Activated naive CD4-positive, alpha-beta T cell treated with anti-CD3 and anti-CD28 coated beads for 36 hours (primary cell): ENCODE measurements around the gene JAK1. TPM values are rescaled to one million over a fixed set of nuclear protein-coding genes. Genes with fewer than 3 reads are reported as not detected.
"Not testable (repeated sequence)": the region's sequence is repeated elsewhere in the genome, so short reads cannot be mapped to it uniquely, and the experiment has no call there.

Experiments used
- CTCF ChIA-PET: fragments of 350-600 bp; sonication (Branson Sonifier 250); formaldehyde crosslinking; loops from one replicate; lab custom pipeline; 2021; ENCODE audit warnings: antibody characterized with exemption; lab: Charles Lee
- DNase-seq: peaks from one replicate; pipeline ENCODE4 v3.0.0-alpha.2; 2020
- H3K27ac Mint-ChIP-seq: one replicate; pipeline ENCODE4 v1.8.0; 2021; ENCODE audit warnings: mild to moderate bottlenecking, mixed read lengths
- H3K27me3 Mint-ChIP-seq: one replicate; pipeline ENCODE4 v1.8.0; 2021; ENCODE audit warnings: low read depth, mixed read lengths
- H3K36me3 Mint-ChIP-seq: one replicate; pipeline ENCODE4 v1.8.0; 2021; ENCODE audit warnings: low read depth, mixed read lengths
- H3K4me1 Mint-ChIP-seq: one replicate; pipeline ENCODE4 v1.8.0; 2021; ENCODE audit warnings: low read depth, mixed read lengths
- H3K4me3 Mint-ChIP-seq: one replicate; pipeline ENCODE4 v1.8.0; 2021; ENCODE audit warnings: mild to moderate bottlenecking, moderate library complexity, mixed read lengths
- H3K9me3 Mint-ChIP-seq: one replicate; pipeline ENCODE4 v1.8.0; 2021; ENCODE audit warnings: mixed read lengths
- intact Hi-C: fragments of 100-400 bp; cut with micrococcal nuclease; formaldehyde crosslinking; loops from one replicate; pipeline ENCODE4 v1.15.1; 2023
- total RNA-seq, 2 experiments: library from RNA; stranded (reverse); gene quantifications; one replicate each; pipeline ENCODE4 v1.2.3, GENCODE V29; 2021

The JAK1 gene
- total RNA-seq, 2 experiments from 2014 or later, result 139 to 140 TPM

DNA sequence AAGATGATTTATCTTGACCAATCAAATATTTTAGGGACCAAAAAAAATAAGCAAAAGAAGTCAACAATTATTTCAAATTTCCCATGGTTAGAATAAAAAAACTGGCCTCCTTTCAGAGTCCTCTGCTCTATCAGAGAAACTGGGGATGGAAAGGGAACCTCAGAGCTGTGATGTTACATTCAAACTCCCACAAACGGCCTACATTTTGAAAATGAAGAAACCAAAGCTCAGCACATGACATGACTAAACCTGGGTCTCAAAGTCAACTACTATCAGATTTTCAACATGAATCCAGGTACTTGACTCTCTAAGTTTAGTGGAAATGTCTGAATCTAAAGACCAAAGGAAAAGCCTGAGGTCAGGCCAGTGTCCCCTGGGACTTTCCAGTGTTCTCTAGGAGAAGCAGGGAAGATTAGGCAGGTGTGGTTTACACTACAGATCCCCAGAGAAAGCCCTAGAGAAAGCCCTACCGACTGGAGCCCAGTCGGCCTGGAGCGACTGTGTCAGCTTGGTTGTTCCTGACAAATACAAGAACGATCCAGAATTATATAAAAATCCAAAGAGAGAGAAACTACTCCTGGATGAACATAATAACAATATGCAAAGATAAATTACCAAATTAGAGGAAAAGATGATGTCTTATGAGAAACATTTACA, 24.8 kb downstream of the JAK1 start:
- Mint-ChIP-seq H3K27ac (peak overlapping the region; percentile 68), H3K36me3 (peaks cover 2% of the 10 kb centered on the region), H3K4me1 (peaks cover 67% of the 10 kb centered on the region), H3K4me3 (no peak overlapping the region), H3K9me3 (no peaks in the 10 kb centered on the region), H3K27me3 (no peaks in the 10 kb centered on the region)
- CTCF ChIA-PET, result no interaction called here
- intact Hi-C loops, result loop anchor here (1.0 kb wide), 1 partner anchor 8 kb away; no protein-coding TSS in a partner anchor
- no peak for DNase-seq

DNA sequence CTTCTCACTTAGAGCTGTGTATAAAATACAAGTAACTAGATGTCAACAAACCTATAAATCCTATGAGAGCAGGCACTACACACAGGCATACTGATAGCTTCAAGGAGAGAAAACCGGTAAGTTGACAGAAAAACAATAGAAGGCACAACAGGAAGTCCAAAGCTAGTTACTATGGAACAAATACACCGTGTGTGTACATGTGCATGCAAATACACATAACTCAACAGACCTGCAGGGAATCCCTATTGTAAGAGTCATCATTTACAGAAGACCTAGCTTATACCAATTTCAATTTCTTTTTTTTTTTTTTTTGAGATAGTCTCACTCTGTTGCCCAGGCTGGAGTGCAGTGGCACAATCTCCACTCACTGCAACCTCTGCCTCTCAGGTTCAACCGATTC, 26.3 kb downstream of the JAK1 start:
- intact Hi-C loops, result loop anchor here (1.0 kb wide), 2 partner anchors 9 to 18 kb away; no protein-coding TSS in a partner anchor
- Mint-ChIP-seq H3K36me3 (peaks cover 2% of the 10 kb centered on the region), H3K4me3 (no peak overlapping the region), H3K27ac (no peak overlapping the region), H3K27me3 (no peaks in the 10 kb centered on the region), H3K9me3 (no peaks in the 10 kb centered on the region), H3K4me1 (peaks cover 75% of the 10 kb centered on the region)
- no peak for DNase-seq
- CTCF ChIA-PET, result interaction anchor here (1.3 to 1.4 kb wide), 2 partner anchors 18 to 27 kb away, joined by 3 read pairs; partner anchors contain the start of gene JAK1

DNA sequence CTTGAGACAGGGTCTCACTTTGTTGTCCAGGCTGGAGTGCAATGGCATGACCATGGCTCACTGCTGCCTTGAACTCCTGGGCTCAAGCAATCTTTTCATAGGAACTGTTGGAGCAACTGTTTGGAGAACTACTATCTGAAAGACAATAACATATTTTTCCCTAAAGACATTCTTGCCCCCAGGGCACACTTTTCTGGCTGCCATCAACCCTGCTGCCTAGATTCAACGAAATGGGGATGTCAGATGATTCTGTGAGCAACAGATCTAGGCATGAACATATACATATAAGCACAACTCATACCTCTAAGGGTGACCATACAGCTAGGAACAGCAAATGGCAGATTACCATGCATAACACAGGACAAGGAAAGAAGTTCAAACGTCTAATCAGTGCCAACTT, 27.4 kb downstream of the JAK1 start:
- H3K27ac Mint-ChIP-seq, result no peak overlapping the region
- H3K9me3 Mint-ChIP-seq, result no peaks in the 10 kb centered on the region
- intact Hi-C loops, result no loop called here
- peaks cover 79% of the 10 kb centered on the region for H3K4me1 Mint-ChIP-seq
- H3K4me3 Mint-ChIP-seq, result no peak overlapping the region
- no peak for DNase-seq
- CTCF ChIA-PET, result interaction anchor here (1.4 kb wide), 1 partner anchor 17 kb away, joined by 3 read pairs; no protein-coding TSS in a partner anchor
- H3K36me3 Mint-ChIP-seq, result peaks cover 2% of the 10 kb centered on the region
- no peaks in the 10 kb centered on the region for H3K27me3 Mint-ChIP-seq

DNA sequence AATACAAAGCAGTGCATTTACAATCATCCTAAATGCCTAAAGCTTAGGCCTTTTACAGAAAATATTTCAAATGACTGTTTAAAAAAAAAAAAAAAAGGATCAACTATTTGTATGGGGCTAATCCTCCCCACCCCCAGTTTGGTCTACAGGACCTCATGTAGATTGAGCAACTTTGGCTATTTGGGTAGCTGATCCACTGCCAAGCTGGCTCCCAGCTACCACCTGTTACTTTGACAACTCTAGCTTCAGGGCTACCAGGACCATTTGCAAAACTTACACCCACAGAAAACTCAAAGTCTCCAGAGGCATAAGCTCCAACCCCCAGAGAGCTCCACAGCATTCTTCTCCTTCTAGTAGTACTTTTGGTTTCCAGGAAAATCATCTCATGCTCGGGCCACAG, 29.4 kb downstream of the JAK1 start:
- CTCF ChIA-PET, result interaction anchor here (0.8 kb wide), 1 partner anchor 16 kb away, joined by 3 read pairs; no protein-coding TSS in a partner anchor

DNA sequence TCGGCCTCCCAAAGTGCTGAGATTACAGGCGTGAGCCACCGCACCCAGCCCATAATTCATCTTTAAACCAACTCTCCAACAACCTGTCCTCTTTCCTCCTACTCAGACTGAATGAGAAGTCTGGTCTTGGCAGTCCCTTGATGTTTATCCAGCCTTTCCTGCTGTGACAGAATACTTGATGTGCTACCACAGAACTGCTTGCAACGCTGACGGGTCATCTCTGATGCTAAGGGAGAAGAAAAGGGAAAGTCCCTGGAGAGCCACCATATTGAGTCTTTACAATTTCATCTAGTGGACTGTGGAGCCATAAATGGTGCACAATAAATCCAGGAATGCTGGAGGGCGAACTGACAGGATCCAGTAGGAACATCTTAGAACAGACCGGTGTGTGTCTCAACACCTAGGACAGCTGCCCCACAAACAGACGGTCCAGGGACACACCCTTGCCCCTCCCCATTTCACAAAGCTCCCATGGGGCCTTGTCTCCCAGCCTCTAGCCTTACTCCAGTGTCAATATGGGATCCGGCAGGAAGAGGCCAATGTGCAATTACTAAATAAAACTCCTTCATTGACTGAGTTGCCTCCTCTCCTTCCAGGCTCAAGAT, 30.7 kb downstream of the JAK1 start:
- peaks cover 77% of the 10 kb centered on the region for H3K4me1 Mint-ChIP-seq

More for the DNA sequence above, 29.4 kb downstream of the JAK1 start:
- no peak for DNase-seq
- Mint-ChIP-seq H3K27ac (no peak overlapping the region), H3K36me3 (peaks cover 3% of the 10 kb centered on the region), H3K27me3 (no peaks in the 10 kb centered on the region), H3K4me3 (no peak overlapping the region), H3K9me3 (no peaks in the 10 kb centered on the region), H3K4me1 (peaks cover 82% of the 10 kb centered on the region)
- intact Hi-C loops, result no loop called here

DNA sequence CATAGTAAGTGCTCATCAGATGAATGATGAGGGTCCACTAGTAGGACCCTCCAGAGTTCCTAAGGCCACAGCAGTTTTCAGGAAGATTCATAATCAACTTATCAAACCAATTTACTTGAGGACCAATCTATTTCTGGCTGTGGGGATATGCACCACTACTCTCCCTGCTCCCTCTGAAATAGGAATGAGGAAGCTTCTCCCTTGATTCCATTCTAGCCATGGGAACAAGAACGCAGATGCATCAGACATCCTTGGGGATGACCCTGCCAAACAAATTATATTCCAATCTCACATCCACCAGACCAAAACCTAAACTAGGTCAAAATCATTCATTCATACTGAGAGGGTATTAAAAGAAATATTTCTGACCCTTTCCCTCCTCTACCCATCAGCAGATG, 31.5 kb downstream of the JAK1 start:
- peaks cover 76% of the 10 kb centered on the region for H3K4me1 Mint-ChIP-seq
- peaks cover 9% of the 10 kb centered on the region for H3K9me3 Mint-ChIP-seq
- no peak overlapping the region for H3K4me3 Mint-ChIP-seq
- no peaks in the 10 kb centered on the region for H3K27me3 Mint-ChIP-seq
- no peak for DNase-seq
- CTCF ChIA-PET, result interaction anchor here (0.6 to 0.9 kb wide), 2 partner anchors 13 to 460 kb away, joined by 3 read pairs; no protein-coding TSS in a partner anchor
- H3K36me3 Mint-ChIP-seq, result peaks cover 17% of the 10 kb centered on the region
- intact Hi-C loops, result no loop called here
- H3K27ac Mint-ChIP-seq, result no peak overlapping the region

More for the DNA sequence above, 30.7 kb downstream of the JAK1 start:
- intact Hi-C loops, result no loop called here
- H3K27me3 Mint-ChIP-seq, result no peaks in the 10 kb centered on the region
- H3K27ac Mint-ChIP-seq, result peak overlapping the region; percentile 22
- DNase-seq, result no peak
- peaks cover 12% of the 10 kb centered on the region for H3K36me3 Mint-ChIP-seq
- CTCF ChIA-PET, result no interaction called here
- H3K4me3 Mint-ChIP-seq, result no peak overlapping the region
- peaks cover 4% of the 10 kb centered on the region for H3K9me3 Mint-ChIP-seq

DNA sequence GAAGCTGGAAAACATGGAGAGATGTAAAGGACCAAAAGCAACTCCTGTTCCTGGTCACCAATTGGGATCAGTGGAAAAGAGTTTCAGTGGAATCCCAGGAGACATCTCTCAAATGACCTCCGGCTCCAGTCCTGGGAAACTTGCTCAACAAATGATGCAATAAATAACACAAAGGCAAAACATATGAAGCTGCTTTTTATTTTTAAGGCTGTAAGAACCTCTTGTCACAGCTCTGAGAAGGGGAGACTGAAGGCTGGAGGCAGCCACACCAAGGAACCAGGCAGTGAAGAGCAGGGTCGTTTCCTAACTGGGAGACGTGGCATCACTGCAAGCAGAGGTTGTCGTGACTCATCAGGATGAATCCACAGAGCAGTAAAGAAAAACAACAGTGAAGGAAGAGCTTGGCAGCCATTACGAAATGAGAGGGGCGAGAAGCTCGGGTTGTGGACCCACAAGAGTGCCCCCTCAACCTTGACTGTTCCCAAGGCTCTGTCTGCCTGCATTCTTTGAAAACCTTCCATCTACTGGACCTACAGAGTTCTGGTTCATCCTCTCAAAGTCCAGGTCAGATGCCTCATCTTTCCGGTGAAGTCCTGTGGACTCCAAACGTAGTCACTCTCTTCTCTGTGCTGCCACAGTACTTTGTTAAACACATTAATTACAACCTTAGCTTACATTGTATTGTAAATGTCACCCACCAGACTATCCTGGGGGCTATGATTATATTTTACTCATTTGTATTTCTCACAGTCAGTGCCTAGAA, 32.1 kb downstream of the JAK1 start:
- Mint-ChIP-seq H3K27ac (no peak overlapping the region), H3K36me3 (peaks cover 18% of the 10 kb centered on the region), H3K4me1 (peaks cover 78% of the 10 kb centered on the region), H3K4me3 (no peak overlapping the region), H3K9me3 (peaks cover 13% of the 10 kb centered on the region), H3K27me3 (no peaks in the 10 kb centered on the region)
- CTCF ChIA-PET, result interaction anchor here (0.6 to 0.9 kb wide), 2 partner anchors 13 to 460 kb away, joined by 3 read pairs; no protein-coding TSS in a partner anchor
- intact Hi-C loops, result no loop called here
- DNase-seq, result no peak

DNA sequence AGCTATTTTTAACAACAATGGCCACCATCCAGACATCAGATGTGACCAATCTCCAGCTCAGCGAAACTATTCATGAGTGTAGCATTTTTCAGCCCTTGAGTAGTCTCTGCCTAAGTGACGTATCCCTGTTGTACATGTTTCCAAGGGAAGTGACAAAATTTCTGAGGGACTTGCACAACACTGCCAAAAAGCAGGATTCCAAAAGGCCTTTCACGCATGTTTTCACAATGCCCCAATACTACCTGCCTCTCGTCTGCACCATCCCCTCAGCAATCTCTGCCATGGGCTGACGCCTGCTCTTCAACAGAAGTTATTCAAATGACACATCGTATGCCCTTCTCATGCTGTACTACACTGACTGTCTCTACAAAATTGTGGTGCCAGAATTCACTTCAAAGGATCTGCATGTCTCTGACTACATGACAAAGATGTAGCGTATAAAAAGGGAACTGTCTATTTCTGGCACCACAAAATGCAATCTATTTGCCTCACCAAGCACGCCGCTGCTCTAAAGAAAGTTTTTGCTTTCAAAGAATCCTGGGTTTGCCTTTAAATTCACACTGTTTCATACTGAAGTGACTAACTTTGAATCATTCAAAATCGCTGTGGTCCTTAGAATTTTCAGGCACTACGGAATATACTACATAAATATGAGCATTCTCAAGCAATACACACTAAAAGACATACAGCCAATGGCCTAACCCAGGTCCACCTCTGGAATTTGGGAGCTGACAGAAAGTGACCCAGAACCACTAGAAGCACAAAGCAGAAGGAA, 32.9 kb downstream of the JAK1 start:
- peak overlapping the region; percentile 24 for H3K27ac Mint-ChIP-seq
- intact Hi-C loops, result loop anchor here (1.0 kb wide), 6 partner anchors 9 to 29 kb away; no protein-coding TSS in a partner anchor

DNA sequence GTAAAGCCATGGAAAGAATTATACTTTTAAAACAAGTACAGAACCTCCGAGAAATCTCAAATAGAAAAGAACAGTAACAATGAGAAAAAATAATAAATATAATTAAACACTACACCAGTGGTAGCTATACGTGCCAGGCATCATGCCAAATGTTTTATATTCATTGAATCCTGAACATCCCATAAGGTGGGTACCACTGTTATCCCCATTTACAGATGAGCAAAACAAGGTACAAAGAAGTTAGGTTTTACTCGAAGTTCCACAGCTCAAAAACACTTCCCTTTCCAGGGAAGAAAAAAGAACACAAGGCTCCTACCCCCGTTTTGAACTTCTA, 33.4 kb downstream of the JAK1 start:
- H3K27ac Mint-ChIP-seq, result no peak overlapping the region
- H3K4me1 Mint-ChIP-seq, result peaks cover 81% of the 10 kb centered on the region
- intact Hi-C loops, result loop anchor here (1.0 kb wide), 6 partner anchors 9 to 29 kb away; no protein-coding TSS in a partner anchor
- H3K9me3 Mint-ChIP-seq, result peaks cover 13% of the 10 kb centered on the region
- H3K27me3 Mint-ChIP-seq, result no peaks in the 10 kb centered on the region
- no peak overlapping the region for H3K4me3 Mint-ChIP-seq
- peaks cover 16% of the 10 kb centered on the region for H3K36me3 Mint-ChIP-seq
- DNase-seq, result no peak
- CTCF ChIA-PET, result interaction anchor here (0.7 to 0.8 kb wide), 2 partner anchors 9 to 11 kb away, joined by 3 read pairs; no protein-coding TSS in a partner anchor

More for the DNA sequence above, 32.9 kb downstream of the JAK1 start:
- CTCF ChIA-PET, result interaction anchor here (0.8 kb wide), 1 partner anchor 9 kb away, joined by 3 read pairs; no protein-coding TSS in a partner anchor
- H3K27me3 Mint-ChIP-seq, result no peaks in the 10 kb centered on the region
- peak overlapping the region; percentile 33 for H3K4me3 Mint-ChIP-seq
- DNase-seq, result peak; percentile 56
- peaks cover 17% of the 10 kb centered on the region for H3K36me3 Mint-ChIP-seq
- peaks cover 79% of the 10 kb centered on the region for H3K4me1 Mint-ChIP-seq
- peaks cover 13% of the 10 kb centered on the region for H3K9me3 Mint-ChIP-seq

DNA sequence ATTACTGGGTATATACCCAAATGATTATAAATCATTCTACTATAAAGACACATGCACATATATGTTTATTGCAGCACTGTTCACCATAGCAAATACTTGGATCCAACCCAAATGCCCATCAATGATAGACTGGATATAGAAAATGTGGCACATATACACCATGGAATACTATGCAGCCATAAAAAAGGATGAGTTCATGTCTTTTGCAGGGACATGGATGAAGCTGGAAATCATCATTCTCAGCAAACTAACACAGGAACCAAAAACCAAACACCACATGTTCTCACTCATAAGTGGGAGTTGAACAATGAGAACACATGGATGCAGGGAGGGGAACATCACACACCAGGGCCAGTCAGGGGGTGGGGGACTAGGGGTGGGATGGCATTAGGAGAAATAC, 35.7 kb downstream of the JAK1 start:
- Mint-ChIP-seq H3K36me3 (peaks cover 19% of the 10 kb centered on the region), H3K9me3 (peaks cover 13% of the 10 kb centered on the region), H3K4me1 (peaks cover 83% of the 10 kb centered on the region)
- CTCF ChIA-PET, result interaction anchor here (0.8 kb wide), 1 partner anchor 25 kb away, joined by 3 read pairs; no protein-coding TSS in a partner anchor
- H3K27me3 Mint-ChIP-seq, DNase-seq, H3K4me3 Mint-ChIP-seq, intact Hi-C loops, H3K27ac Mint-ChIP-seq: not testable (repeated sequence)

DNA sequence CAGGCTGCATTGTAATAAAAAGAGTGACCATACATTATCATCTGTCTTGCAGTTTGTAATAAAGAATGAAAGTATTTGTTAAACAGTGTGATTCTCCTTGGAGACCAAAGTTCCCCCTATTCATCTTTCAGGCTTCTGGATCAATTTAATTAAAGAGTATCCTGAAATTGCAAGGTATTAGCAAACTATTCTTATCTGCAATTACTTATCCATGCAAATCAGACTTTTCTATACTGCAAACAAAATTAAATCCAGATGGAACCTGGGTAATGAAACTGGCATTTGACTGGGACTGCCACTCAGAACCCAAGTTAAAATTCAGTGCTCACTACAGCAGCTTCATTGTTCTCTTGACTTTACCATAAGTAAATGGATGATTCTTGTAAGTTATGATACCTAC, 37.1 kb downstream of the JAK1 start:
- CTCF ChIA-PET, result interaction anchor here (1.6 kb wide), 1 partner anchor 9 kb away, joined by 3 read pairs; no protein-coding TSS in a partner anchor

More for the DNA sequence above, 37.1 kb downstream of the JAK1 start:
- intact Hi-C loops, result loop anchor here (10.0 kb wide), 1 partner anchor 1356 kb away; no protein-coding TSS in a partner anchor
- H3K4me1 Mint-ChIP-seq, result peaks cover 85% of the 10 kb centered on the region
- DNase-seq, result no peak
- H3K27ac Mint-ChIP-seq, result no peak overlapping the region
- H3K36me3 Mint-ChIP-seq, result peaks cover 19% of the 10 kb centered on the region
- H3K9me3 Mint-ChIP-seq, result peaks cover 13% of the 10 kb centered on the region
- no peaks in the 10 kb centered on the region for H3K27me3 Mint-ChIP-seq
- no peak overlapping the region for H3K4me3 Mint-ChIP-seq
